GM12875 (cell line): ENCODE results near the gene KCNG4.

ENCODE experiments used
- H3K4me3 ChIP-seq: one replicate; pipeline ENCODE4 v1.5.1; 2011; ENCODE audit warnings: low read depth, low read length, control low read depth
- CTCF ChIP-seq: IDR thresholded peaks from 2 replicates; pipeline ENCODE4 v1.5.1; 2011; ENCODE audit warnings: low read depth, mild to moderate bottlenecking, control low read depth, inconsistent platforms, low read length, moderate library complexity, borderline replicate concordance; ENCODE audit not compliant: insufficient read depth

Gene KCNG4

GRCh38 chr16:84255050-84255810 lies 15.4 kb upstream of the KCNG4 start:
- TF ChIP-seq CTCF: no peak
- no peak overlapping the region for H3K4me3 ChIP-seq

- TF ChIP-seq CTCF: no peak
- H3K4me3 ChIP-seq: no peak overlapping the region
Observed at GRCh38 chr16:84254062-84254461, 14.2 kb upstream of the KCNG4 start.

GRCh38 chr16:84253173-84253572 lies 13.4 kb upstream of the KCNG4 start:
- no peak for TF ChIP-seq CTCF
- no peak overlapping the region for H3K4me3 ChIP-seq

- no peak overlapping the region for H3K4me3 ChIP-seq
- TF ChIP-seq CTCF: no peak
Observed at GRCh38 chr16:84252184-84252583, 12.4 kb upstream of the KCNG4 start.

- no peak overlapping the region for H3K4me3 ChIP-seq
- no peak for TF ChIP-seq CTCF
Observed at GRCh38 chr16:84247844-84248243, 8.0 kb upstream of the KCNG4 start.

- TF ChIP-seq CTCF: no peak
Observed at GRCh38 chr16:84247331-84247730, 7.5 kb upstream of the KCNG4 start.

GRCh38 chr16:84246679-84247077 lies 6.9 kb upstream of the KCNG4 start:
- no peak overlapping the region for H3K4me3 ChIP-seq
- TF ChIP-seq CTCF: no peak

More at GRCh38 chr16:84247331-84247730, 7.5 kb upstream of the KCNG4 start:
- H3K4me3 ChIP-seq: no peak overlapping the region
